ENCODE measurements around the gene TMEM131L. TPM values are rescaled to one million over a fixed set of nuclear protein-coding genes. Genes with fewer than 3 reads are reported as not detected.
"Not testable (repeated sequence)": the region's sequence is repeated elsewhere in the genome, so short reads cannot be mapped to it uniquely, and the experiment has no call there.

Gene TMEM131L, protein sequence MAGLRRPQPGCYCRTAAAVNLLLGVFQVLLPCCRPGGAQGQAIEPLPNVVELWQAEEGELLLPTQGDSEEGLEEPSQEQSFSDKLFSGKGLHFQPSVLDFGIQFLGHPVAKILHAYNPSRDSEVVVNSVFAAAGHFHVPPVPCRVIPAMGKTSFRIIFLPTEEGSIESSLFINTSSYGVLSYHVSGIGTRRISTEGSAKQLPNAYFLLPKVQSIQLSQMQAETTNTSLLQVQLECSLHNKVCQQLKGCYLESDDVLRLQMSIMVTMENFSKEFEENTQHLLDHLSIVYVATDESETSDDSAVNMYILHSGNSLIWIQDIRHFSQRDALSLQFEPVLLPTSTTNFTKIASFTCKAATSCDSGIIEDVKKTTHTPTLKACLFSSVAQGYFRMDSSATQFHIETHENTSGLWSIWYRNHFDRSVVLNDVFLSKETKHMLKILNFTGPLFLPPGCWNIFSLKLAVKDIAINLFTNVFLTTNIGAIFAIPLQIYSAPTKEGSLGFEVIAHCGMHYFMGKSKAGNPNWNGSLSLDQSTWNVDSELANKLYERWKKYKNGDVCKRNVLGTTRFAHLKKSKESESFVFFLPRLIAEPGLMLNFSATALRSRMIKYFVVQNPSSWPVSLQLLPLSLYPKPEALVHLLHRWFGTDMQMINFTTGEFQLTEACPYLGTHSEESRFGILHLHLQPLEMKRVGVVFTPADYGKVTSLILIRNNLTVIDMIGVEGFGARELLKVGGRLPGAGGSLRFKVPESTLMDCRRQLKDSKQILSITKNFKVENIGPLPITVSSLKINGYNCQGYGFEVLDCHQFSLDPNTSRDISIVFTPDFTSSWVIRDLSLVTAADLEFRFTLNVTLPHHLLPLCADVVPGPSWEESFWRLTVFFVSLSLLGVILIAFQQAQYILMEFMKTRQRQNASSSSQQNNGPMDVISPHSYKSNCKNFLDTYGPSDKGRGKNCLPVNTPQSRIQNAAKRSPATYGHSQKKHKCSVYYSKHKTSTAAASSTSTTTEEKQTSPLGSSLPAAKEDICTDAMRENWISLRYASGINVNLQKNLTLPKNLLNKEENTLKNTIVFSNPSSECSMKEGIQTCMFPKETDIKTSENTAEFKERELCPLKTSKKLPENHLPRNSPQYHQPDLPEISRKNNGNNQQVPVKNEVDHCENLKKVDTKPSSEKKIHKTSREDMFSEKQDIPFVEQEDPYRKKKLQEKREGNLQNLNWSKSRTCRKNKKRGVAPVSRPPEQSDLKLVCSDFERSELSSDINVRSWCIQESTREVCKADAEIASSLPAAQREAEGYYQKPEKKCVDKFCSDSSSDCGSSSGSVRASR (N-terminal part only)
- 10 to 100 TPM; 22.2 to 25.6 TPM for total RNA-seq

DNA sequence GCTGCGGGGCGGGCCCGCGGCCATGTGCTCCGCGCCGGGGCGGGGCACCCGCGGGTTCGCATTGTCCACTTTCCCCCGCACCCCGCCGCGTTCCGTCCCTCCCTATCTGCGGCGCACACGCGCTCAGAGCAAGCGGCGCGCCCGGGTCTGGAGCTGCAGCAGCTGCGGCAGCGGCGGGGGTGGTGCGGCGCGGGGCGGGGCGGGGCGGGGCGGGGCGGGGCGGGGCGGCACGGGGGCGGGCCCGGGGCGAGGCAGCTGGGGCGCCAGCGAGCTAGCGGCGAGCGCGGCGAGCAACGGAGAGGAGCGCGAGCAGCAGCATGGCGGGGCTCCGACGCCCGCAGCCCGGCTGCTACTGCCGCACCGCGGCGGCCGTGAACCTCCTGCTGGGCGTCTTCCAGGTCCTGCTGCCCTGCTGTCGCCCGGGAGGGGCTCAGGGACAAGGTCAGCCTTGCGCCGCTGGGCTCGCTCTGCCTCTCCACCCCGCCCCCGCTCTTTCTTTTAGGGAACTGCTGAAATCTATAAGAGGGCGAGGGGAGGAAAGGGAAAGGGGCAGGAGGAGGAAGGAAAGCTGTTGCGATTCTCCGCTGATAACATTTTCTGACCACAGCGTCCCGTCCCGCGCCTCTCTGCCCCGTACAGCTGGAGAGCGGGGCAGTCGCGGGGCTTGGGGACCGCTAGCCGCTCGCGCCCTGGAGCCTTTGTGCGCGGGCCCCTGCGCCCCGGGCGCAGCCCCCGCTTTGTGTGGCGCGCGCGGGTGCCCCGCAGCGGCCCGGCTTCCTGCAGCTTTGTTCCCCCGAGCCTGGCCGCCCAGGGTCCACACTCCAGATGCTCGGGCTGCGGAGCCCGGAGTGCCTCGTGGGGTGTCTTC is at the start of gene TMEM131L:
Gene TMEM131L, plus strand, starts transcription at position 280 of the 868 bp plus-strand sequence. Its CDS starts 38 bp downstream, at position 318.
- H3K27me3 ChIP-seq (replicated peaks; ENCODE audit: insufficient read depth), result no peaks in the 10 kb centered on the region
- no peaks in the 10 kb centered on the region for H3K36me3 ChIP-seq
- H3K27ac ChIP-seq, result peak within 1 kb of the TSS; percentile 74 to 78
- ATAC-seq (ENCODE audit: insufficient number of reproducible peaks, low FRiP score, low read depth), result peak; percentile 71
- DNase-seq (ENCODE audit: low spot score), result no peak
- H3K4me3 ChIP-seq, result peak within 1 kb of the TSS; percentile 96
- TF ChIP-seq, protein P1, sequence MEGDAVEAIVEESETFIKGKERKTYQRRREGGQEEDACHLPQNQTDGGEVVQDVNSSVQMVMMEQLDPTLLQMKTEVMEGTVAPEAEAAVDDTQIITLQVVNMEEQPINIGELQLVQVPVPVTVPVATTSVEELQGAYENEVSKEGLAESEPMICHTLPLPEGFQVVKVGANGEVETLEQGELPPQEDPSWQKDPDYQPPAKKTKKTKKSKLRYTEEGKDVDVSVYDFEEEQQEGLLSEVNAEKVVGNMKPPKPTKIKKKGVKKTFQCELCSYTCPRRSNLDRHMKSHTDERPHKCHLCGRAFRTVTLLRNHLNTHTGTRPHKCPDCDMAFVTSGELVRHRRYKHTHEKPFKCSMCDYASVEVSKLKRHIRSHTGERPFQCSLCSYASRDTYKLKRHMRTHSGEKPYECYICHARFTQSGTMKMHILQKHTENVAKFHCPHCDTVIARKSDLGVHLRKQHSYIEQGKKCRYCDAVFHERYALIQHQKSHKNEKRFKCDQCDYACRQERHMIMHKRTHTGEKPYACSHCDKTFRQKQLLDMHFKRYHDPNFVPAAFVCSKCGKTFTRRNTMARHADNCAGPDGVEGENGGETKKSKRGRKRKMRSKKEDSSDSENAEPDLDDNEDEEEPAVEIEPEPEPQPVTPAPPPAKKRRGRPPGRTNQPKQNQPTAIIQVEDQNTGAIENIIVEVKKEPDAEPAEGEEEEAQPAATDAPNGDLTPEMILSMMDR (IDR thresholded peaks at IDR 0.05), result no peak
- peaks cover 21 to 45% of the 10 kb centered on the region in 2 donors for H3K4me1 ChIP-seq (ENCODE audit: control insufficient read depth in 1 of 2, low read depth in 2 of 2)
- no peaks in the 10 kb centered on the region for H3K9me3 ChIP-seq

DNA sequence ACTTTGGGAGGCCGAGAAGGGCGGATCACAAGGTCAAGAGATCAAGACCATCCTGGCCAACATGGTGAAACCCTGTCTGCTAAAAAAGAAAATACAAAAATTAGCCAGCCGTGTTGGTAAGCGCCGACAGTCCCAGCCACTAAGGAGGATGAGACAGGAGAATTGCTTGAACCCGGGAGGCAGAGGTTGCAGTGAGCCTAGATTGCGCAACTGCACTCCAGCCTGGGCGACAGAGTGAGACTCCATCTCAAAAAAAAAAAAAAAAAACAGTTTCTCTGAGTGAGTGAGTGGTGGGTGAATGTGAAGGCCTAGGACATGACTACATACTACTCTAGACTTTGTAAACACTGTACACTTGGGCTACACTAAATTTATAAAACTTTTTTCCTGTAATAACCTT is 49.7 kb upstream of the TMEM131L start:
- not testable (repeated sequence) for H3K9me3 ChIP-seq; H3K4me3 ChIP-seq; H3K36me3 ChIP-seq; H3K27me3 ChIP-seq (replicated peaks; ENCODE audit: insufficient read depth); ATAC-seq (ENCODE audit: insufficient number of reproducible peaks, low FRiP score, low read depth); H3K4me1 ChIP-seq (ENCODE audit: control insufficient read depth in 1 of 2, low read depth in 2 of 2); DNase-seq (ENCODE audit: low spot score); H3K27ac ChIP-seq

DNA sequence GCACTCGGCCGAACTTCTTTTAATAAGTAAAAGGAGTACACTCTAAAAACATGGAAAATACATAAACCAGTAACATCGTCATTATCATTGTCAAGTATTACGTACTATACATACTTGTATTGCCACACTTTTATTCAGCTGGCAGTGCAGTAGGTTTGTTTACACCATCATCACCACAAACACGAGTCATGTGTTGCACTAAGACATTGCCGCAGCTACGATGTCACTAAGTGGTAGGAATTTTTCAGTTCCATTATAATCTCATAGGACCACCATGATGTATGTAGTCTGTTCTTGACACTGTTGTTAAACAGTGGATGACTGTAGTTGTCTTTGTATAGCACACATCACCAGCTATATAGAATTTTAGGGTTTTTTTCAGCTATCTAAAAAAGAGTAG is 48.0 kb upstream of the TMEM131L start:
- H3K36me3 ChIP-seq, result no peaks in the 10 kb centered on the region
- H3K4me1 ChIP-seq (ENCODE audit: control insufficient read depth in 1 of 2, low read depth in 2 of 2), result no peaks in the 10 kb centered on the region
- DNase-seq (ENCODE audit: low spot score) (no peak), ATAC-seq (ENCODE audit: insufficient number of reproducible peaks, low FRiP score, low read depth) (no peak)
- H3K27me3 ChIP-seq (replicated peaks; ENCODE audit: insufficient read depth), result no peaks in the 10 kb centered on the region
- H3K9me3 ChIP-seq, result no peaks in the 10 kb centered on the region
- no peak overlapping the region for H3K27ac ChIP-seq
- H3K4me3 ChIP-seq, result no peak overlapping the region
- TF ChIP-seq, protein P1 (IDR thresholded peaks at IDR 0.05), result no peak

DNA sequence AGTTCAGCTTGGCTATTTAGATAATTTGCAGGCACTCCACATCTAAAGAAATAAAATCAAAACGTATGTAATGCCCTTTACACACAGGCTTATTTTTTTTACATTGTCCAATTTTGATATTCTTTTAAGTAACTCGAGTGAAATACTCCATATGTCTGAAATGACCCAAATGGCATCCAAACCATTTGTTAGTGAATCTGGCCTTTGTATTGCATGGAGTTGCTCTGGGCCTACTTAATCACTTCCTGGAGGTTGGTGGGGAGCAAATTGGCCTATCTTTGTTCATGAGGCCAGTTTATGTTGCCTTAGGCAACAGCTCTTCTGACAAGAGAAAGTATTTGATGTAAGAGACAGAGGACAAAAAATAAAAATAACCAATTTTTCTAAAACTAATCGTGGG is 47.6 kb upstream of the TMEM131L start:
- Histone ChIP-seq H3K4me1 (ENCODE audit: control insufficient read depth in 1 of 2, low read depth in 2 of 2) (no peaks in the 10 kb centered on the region), H3K9me3 (no peaks in the 10 kb centered on the region), H3K27me3 (replicated peaks; ENCODE audit: insufficient read depth) (no peaks in the 10 kb centered on the region), H3K4me3 (no peak overlapping the region), H3K27ac (no peak overlapping the region), H3K36me3 (no peaks in the 10 kb centered on the region)
- TF ChIP-seq, protein P1 (IDR thresholded peaks at IDR 0.05), result no peak
- ATAC-seq (ENCODE audit: insufficient number of reproducible peaks, low FRiP score, low read depth), result no peak
- DNase-seq (ENCODE audit: low spot score), result no peak

DNA sequence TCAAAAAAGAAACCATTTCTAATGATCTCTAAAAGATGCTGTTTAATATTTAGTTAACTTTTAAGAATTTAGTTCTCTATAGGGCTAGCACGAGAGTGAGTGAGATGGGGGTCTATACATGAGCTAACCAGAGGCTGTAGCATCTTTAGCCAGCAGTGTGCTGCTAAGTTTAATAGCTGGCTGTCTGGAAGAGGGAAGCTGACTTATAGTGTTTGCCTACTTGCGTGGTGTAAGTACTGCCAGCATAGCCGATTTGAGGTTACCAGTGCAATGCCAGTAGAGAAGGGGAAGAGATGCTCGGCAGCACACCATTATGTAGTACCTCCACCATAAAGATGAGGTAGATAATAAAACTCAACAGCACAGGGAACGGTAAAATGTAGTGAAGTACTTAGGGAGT is 47.1 kb upstream of the TMEM131L start:
- H3K4me3 ChIP-seq, result no peak overlapping the region
- ATAC-seq (ENCODE audit: insufficient number of reproducible peaks, low FRiP score, low read depth), result no peak
- H3K9me3 ChIP-seq, result no peaks in the 10 kb centered on the region
- H3K27me3 ChIP-seq (replicated peaks; ENCODE audit: insufficient read depth), result no peaks in the 10 kb centered on the region
- H3K36me3 ChIP-seq, result no peaks in the 10 kb centered on the region
- no peak overlapping the region for H3K27ac ChIP-seq
- TF ChIP-seq, protein P1 (IDR thresholded peaks at IDR 0.05), result no peak
- no peaks in the 10 kb centered on the region for H3K4me1 ChIP-seq (ENCODE audit: control insufficient read depth in 1 of 2, low read depth in 2 of 2)
- DNase-seq (ENCODE audit: low spot score), result no peak

Measured in thoracic aorta (tissue), 2 donors.